ENCODE results near the gene TNFSF4.

Gene TNFSF4

GRCh38 chr1:173171152-173171551 lies 36.0 kb downstream of the TNFSF4 start:
- TF ChIP-seq, protein P1, sequence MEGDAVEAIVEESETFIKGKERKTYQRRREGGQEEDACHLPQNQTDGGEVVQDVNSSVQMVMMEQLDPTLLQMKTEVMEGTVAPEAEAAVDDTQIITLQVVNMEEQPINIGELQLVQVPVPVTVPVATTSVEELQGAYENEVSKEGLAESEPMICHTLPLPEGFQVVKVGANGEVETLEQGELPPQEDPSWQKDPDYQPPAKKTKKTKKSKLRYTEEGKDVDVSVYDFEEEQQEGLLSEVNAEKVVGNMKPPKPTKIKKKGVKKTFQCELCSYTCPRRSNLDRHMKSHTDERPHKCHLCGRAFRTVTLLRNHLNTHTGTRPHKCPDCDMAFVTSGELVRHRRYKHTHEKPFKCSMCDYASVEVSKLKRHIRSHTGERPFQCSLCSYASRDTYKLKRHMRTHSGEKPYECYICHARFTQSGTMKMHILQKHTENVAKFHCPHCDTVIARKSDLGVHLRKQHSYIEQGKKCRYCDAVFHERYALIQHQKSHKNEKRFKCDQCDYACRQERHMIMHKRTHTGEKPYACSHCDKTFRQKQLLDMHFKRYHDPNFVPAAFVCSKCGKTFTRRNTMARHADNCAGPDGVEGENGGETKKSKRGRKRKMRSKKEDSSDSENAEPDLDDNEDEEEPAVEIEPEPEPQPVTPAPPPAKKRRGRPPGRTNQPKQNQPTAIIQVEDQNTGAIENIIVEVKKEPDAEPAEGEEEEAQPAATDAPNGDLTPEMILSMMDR (IDR thresholded peaks at IDR 0.05; ENCODE audit: low read depth, low read length): no peak
- Histone ChIP-seq H3K4me1 (no peaks in the 10 kb centered on the region), H3K4me3 (ENCODE audit: low read depth, low read length) (no peak overlapping the region), H3K27me3 (no peaks in the 10 kb centered on the region), H3K36me3 (no peaks in the 10 kb centered on the region), H3K9me3 (no peaks in the 10 kb centered on the region)
- no peak for DNase-seq

GRCh38 chr1:173168941-173169340 lies 38.2 kb downstream of the TNFSF4 start:
- TF ChIP-seq, protein P1 (IDR thresholded peaks at IDR 0.05; ENCODE audit: low read depth, low read length): no peak
- H3K36me3 ChIP-seq: no peaks in the 10 kb centered on the region
- no peaks in the 10 kb centered on the region for H3K27me3 ChIP-seq
- no peaks in the 10 kb centered on the region for H3K9me3 ChIP-seq
- no peak overlapping the region for H3K4me3 ChIP-seq (ENCODE audit: low read depth, low read length)
- no peaks in the 10 kb centered on the region for H3K4me1 ChIP-seq
- DNase-seq: no peak

DNA sequence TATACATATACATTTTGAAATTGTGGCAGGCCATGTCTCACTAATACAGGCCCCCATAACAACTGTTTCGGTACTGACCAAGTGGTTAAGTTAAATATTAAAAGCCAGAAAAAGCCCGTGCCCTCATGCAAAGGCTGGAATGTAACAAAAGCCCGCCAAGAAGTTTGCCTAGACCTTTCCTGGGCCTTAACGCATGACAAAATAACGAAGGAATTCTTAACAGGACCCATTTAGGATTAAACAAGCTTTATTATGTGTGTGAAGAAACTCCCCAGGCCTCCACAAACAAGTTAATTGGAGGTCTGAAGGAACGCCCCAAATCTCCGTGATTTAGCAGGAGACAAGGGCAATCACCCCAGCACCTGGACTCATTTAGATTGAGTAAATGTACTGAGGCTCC lies 42.4 kb downstream of the TNFSF4 start:
- DNase-seq: no peak
- H3K27me3 ChIP-seq: no peaks in the 10 kb centered on the region
- TF ChIP-seq, protein P1 (IDR thresholded peaks at IDR 0.05; ENCODE audit: low read depth, low read length): no peak

GRCh38 chr1:173164178-173164577 lies 43.0 kb downstream of the TNFSF4 start:
- Histone ChIP-seq H3K4me1 (no peaks in the 10 kb centered on the region), H3K4me3 (ENCODE audit: low read depth, low read length) (no peak overlapping the region), H3K9me3 (no peaks in the 10 kb centered on the region), H3K36me3 (no peaks in the 10 kb centered on the region), H3K27me3 (no peaks in the 10 kb centered on the region)
- DNase-seq: no peak
- TF ChIP-seq, protein P1 (IDR thresholded peaks at IDR 0.05; ENCODE audit: low read depth, low read length): no peak

More for the DNA sequence above, 42.4 kb downstream of the TNFSF4 start:
- Histone ChIP-seq H3K36me3 (no peaks in the 10 kb centered on the region), H3K9me3 (no peaks in the 10 kb centered on the region), H3K4me3 (ENCODE audit: low read depth, low read length) (no peak overlapping the region), H3K4me1 (no peaks in the 10 kb centered on the region)

DNA sequence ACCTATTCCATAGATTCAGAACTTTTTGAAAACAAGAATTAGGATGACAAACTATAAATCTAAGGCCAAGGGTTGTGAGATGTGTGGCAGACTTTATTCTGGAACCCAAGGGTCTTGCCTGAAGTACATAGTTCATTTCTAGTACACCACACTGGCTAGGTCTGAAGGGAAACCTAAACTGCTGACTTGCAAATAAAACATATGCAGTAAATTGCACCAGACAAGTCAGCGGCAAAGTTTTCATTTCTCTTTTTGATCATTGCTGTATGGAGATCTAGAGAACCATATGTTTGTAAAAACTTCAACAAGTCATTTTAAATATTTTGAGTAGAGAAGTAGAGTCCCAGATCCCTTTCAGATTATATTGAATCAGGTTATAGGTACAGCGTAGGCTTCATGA lies 43.9 kb downstream of the TNFSF4 start:
- Histone ChIP-seq H3K9me3 (no peaks in the 10 kb centered on the region), H3K4me1 (no peaks in the 10 kb centered on the region), H3K27me3 (no peaks in the 10 kb centered on the region), H3K36me3 (no peaks in the 10 kb centered on the region), H3K4me3 (ENCODE audit: low read depth, low read length) (no peak overlapping the region)
- no peak for DNase-seq
- TF ChIP-seq, protein P1 (IDR thresholded peaks at IDR 0.05; ENCODE audit: low read depth, low read length): no peak

- Histone ChIP-seq H3K36me3 (no peaks in the 10 kb centered on the region), H3K4me1 (no peaks in the 10 kb centered on the region), H3K4me3 (ENCODE audit: low read depth, low read length) (no peak overlapping the region), H3K9me3 (no peaks in the 10 kb centered on the region), H3K27me3 (no peaks in the 10 kb centered on the region)
- TF ChIP-seq, protein P1 (IDR thresholded peaks at IDR 0.05; ENCODE audit: low read depth, low read length): no peak
- DNase-seq: no peak
These were observed 44.5 kb downstream of the TNFSF4 start for GRCh38 chr1:173162601-173163000.
